Astrocyte of the cerebellum (primary cell): ENCODE results near the gene IL17RB.

Source experiments
- DNase-seq: peaks from one replicate; pipeline ENCODE4 v3.0.0-alpha.2; 2011; ENCODE audit warnings: low read depth
- H3K4me3 ChIP-seq: 2 replicates; pipeline ENCODE4 v1.5.1; 2011; ENCODE audit warnings: mild to moderate bottlenecking, low read depth, low read length, moderate library complexity
- in situ Hi-C: cut with HindIII; loops from 2 replicates; pipeline ENCODE4 v1.10.0; 2017; ENCODE audit warnings: low sequenced_read_pairs
- TF ChIP-seq, protein P1 (sequence below): IDR thresholded peaks from 2 replicates; pipeline ENCODE4 v1.5.1; 2012; ENCODE audit warnings: low read length, low read depth, moderate library complexity, mild to moderate bottlenecking; ENCODE audit errors: missing control alignments

IL17RB gene

DNA sequence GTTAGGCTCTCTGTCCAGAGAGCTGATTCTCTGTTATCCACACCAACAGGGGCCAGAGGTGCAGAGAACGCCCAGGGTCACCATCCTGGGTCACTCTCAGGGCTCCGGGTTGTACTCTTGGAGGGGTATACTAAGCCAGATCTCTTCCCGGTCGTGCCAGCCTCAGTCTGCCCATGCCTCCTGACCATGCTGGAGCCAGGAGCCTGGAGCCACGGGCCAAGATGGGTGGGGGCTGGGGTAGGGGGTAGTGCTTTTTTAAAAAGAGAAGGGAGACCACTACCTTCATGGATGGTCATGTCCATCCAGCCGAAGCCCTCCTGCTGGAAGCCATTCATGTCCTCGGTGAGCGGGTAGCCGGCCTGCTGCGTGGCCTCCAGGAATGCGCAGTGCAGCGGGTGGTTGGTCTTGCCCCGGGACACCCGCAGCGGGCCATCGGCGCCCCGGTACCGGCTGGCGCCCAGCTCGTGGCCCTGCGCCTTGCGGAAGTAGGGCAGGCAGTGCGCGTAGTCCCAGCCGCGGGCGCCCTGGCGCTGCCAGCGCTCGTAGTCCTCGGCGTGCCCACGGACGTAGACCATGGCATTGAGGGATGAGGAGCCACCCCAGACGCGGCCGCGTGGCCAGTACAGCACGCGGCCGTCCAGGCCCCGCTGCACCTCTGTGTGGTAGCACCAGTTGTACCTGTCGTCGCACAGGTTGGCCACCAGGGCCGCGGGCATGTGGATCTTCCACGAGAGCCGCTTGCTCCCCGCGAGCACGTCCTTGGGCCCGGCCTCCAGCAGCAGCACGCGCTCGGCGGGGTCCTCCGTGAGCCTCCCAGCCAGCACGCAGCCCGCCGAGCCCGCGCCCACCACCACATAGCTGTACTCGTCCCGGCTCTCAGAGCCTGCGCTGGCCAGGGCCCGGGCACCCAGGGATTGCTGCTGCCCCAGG, 23.1 kb upstream of the IL17RB start:
- H3K4me3 ChIP-seq = no peak overlapping the region
- no peak for DNase-seq
- TF ChIP-seq, protein P1, sequence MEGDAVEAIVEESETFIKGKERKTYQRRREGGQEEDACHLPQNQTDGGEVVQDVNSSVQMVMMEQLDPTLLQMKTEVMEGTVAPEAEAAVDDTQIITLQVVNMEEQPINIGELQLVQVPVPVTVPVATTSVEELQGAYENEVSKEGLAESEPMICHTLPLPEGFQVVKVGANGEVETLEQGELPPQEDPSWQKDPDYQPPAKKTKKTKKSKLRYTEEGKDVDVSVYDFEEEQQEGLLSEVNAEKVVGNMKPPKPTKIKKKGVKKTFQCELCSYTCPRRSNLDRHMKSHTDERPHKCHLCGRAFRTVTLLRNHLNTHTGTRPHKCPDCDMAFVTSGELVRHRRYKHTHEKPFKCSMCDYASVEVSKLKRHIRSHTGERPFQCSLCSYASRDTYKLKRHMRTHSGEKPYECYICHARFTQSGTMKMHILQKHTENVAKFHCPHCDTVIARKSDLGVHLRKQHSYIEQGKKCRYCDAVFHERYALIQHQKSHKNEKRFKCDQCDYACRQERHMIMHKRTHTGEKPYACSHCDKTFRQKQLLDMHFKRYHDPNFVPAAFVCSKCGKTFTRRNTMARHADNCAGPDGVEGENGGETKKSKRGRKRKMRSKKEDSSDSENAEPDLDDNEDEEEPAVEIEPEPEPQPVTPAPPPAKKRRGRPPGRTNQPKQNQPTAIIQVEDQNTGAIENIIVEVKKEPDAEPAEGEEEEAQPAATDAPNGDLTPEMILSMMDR = no peak
- in situ Hi-C loops = no loop called here

- in situ Hi-C loops = no loop called here
- TF ChIP-seq, protein P1 = no peak
- no peak overlapping the region for H3K4me3 ChIP-seq
- no peak for DNase-seq
These were observed 22.3 kb upstream of the IL17RB start for GRCh38 chr3:53823956-53824657.

DNA sequence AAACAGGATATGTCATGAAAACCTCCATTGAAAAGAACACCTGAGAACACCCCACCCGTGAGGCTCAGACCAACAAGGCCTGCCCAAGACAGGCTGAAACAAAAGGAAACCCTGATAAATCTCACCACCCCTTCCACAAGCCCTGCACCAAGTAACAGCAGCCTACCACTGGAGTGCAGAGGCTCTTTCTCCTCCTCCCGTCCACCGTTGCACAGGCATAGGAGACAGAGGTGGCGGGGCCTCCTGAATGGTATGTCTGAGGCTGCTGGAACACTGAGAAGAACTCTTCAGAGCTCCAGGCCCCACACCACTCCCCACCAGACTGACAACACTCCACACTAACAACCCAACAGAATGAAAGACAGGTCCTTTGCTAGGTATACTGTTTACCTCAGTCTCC, 21.6 kb upstream of the IL17RB start:
- H3K4me3 ChIP-seq = no peak overlapping the region
- in situ Hi-C loops = no loop called here
- TF ChIP-seq, protein P1 = no peak

GRCh38 chr3:53826048-53826447, 20.3 kb upstream of the IL17RB start:
- DNase-seq = no peak
- no peak overlapping the region for H3K4me3 ChIP-seq
- in situ Hi-C loops = no loop called here
- TF ChIP-seq, protein P1 = no peak

More for the DNA sequence above, 21.6 kb upstream of the IL17RB start:
- DNase-seq = no peak

DNA sequence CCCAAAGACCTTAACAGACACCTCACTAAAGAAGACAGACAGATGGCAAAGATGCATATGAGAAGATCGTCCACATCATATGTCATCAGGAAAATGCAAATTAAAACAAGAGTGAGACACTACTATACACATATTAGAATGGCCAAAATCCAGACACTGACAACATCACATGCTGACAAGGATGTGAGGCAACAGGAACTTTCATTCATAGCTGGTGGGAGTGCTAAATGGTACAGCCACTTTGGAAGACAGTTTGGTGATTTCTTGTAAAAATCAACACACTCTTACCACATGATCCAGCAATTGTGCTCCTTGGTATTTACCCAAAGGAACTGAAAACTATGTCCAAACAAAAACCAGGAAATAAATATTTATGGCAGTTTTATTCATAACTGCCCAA, 17.8 kb upstream of the IL17RB start:
- no peak overlapping the region for H3K4me3 ChIP-seq
- TF ChIP-seq, protein P1 = no peak
- DNase-seq = no peak
- in situ Hi-C loops = no loop called here

DNA sequence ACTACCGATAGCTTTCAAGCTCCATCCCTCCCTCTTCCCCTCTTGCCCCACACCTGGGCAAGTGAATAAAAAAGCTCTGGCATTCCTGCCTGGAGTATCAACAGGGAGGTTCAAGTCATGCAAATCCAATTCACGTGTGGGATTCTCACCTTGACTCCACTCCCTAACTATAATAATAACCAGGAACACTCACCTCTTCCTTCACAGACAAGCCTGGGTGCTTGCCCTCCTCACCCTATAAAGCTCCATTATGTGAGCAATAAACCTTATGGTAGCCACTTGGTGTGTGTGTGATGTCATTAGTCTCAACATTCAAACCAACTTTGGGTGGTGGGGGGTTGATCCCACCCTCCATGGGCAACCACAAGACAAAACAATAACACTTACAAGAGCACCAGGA, 16.8 kb upstream of the IL17RB start:
- DNase-seq = no peak
- in situ Hi-C loops = no loop called here
- TF ChIP-seq, protein P1 = no peak
- no peak overlapping the region for H3K4me3 ChIP-seq
